IPS DF 19.7 (cell line): ENCODE data around the gene SPA17.

Source experiments
- DNase-seq: peaks from one replicate; pipeline ENCODE4 v3.0.0-alpha.2; 2013; ENCODE audit warnings: low read depth, low spot score

Gene SPA17

GRCh38 chr11:124662106-124662505 is 11.6 kb upstream of the SPA17 start:
- DNase-seq: no peak

DNA sequence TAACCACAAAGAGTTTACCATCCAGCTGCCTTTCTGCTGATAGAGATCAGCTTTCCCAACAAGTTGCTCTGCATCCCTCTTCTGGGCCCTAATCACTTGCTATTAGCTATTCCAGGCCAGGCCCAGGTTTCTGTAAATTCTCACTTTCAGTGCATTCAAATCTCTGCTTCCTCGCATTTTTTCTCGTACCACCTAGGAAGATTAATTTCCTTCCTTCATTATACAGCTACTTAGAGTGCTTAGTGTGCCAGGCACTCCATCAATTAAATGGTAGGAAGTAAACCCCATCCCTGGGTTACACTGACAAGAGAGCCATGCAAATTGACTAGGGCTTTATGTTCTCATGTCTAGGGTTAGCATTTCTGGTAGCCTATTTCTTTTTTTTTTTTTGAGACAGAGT is 9.8 kb upstream of the SPA17 start:
- DNase-seq: no peak

- DNase-seq: no peak
Observed at GRCh38 chr11:124667601-124668000, 6.1 kb upstream of the SPA17 start.

GRCh38 chr11:124669193-124669592 is 4.5 kb upstream of the SPA17 start:
- no peak for DNase-seq

- no peak for DNase-seq
Observed at GRCh38 chr11:124670732-124671131, 3.0 kb upstream of the SPA17 start.

DNA sequence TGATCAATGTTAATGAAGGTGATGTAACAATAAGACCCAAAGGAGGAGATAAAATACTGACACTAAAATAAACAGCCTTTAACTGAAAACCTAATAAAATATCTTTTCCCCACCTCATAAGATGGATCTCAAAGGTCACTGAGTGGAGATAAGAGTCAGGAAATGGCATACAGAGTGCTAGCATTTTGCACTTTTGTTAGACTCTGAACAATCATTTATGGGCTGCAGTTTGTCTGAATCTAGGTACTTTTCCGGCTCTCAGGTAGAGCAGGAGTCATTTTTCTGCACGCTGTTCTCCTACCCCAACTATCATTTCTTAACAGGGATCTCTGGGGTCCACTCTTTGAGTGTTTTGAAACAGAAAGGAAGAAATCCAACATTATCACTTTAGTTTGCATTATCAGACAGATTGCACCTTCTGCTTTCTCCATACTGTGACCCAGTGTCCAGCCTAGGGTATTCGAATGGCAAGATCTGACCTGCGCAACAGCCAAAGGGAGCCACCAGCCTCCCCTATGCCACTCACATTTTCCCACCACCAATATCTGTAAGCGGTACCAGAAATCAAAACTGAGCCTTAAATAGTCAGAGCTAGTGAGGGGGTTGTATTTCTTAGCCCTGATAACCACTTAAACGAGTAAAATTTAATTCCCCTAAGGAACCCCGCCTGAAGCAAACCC is 1.0 kb upstream of the SPA17 start:
- DNase-seq: no peak

DNA sequence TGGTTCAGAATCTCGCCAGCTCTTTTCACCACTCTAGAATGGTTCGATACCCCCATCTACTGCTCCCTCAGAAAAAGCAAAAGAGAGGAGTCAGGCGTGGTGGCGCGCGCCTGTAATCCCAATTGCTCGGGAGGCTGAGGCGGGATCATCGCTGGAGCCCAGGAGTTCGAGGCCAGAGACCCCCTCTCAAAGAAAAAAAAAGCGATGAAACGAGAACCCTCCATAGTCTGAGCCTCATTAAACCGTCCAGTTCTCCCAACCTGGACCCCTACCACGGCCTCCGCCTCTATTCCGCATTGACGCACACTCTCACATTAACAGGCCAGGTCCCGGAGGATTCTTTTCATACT is 439 bp downstream of the SPA17 start:
- DNase-seq: no peak

- DNase-seq: no peak
Observed at GRCh38 chr11:124674571-124674970, 867 bp downstream of the SPA17 start.

- DNase-seq: no peak
Observed at GRCh38 chr11:124676386-124676785, 2.7 kb downstream of the SPA17 start.

- DNase-seq: no peak
Observed at GRCh38 chr11:124678416-124678815, 4.7 kb downstream of the SPA17 start.

GRCh38 chr11:124681421-124681820 is 7.7 kb downstream of the SPA17 start:
- no peak for DNase-seq

GRCh38 chr11:124682443-124682842 is 8.7 kb downstream of the SPA17 start:
- DNase-seq: no peak

- DNase-seq: no peak
Observed at GRCh38 chr11:124693142-124693541, 19.4 kb downstream of the SPA17 start.

DNA sequence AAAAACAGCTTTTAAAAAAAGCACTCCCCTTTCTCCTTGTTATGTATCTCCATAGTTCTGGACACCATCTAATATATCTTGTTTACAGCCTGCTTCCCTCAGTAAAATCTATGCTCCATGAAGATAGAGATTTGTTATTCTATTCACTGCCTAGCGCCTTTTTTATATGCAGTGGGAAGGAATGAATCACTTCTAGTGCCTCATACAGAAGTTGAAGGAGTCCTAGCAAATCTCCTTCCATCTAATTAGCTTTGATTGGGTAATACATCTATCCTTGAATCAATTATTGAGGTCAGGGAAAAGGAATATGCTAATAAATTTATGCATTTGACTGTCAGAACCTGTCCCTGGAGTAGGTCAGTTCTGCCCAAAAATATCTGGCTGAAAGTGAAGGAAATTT is 25.8 kb downstream of the SPA17 start:
- no peak for DNase-seq

DNA sequence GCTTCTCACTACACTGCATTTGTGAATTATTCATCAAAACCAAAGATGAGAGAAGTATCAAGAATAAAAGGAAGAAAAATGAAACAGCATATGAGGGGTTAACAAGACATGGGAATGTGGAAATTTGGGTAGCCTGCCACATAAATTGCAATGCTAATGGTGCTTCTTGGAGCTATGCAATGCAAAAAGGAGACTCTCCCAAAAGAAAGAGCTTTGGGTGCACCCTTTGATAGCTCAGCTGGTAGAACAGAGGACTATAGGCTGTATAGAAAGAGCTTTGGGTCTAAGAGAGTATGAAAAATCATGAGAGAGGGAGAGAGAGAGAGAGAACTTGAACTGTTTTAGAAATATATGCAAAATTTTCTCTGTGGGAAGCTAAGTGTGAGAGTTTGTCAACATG is 26.3 kb downstream of the SPA17 start:
- DNase-seq: no peak

- DNase-seq: no peak
Observed at GRCh38 chr11:124707829-124708228, 34.1 kb downstream of the SPA17 start.

DNA sequence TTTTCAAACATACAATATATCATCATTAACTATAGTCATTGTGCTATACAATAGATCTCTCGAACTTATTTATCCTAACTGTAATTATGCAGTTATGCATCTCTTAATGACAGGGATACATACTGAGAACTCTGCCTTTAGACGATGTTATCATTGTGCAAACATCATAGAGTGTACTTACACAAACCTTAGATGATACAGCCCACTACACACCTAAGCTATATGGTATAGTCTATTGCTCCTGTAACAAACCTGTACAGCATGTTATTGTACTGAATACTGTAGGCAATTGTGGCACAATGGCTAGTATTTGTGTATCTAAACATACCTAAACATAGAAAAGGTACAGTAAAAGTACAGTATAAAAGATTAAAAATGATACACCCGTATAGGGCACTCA is 38.7 kb downstream of the SPA17 start:
- no peak for DNase-seq

DNA sequence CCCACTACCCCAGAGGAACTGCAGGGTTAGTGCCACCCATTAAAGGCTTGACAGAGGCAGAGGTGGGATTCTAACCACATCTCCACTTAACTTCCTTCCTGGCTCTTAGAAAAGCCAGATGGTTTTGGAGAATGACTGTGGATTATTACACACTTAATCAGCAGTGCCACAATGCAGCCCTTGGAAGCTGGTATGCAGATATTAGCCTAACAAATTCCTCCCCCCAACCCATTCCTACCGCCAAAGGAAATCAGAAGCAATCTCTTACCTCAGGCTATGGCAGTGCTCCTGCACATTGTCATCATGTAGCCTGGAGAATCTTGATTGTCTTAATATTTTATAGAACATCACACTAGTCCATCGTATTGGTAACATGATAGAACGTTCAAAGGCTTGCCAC is 42.9 kb downstream of the SPA17 start:
- DNase-seq: no peak

- DNase-seq: no peak
Observed at GRCh38 chr11:124717421-124717785, 43.7 kb downstream of the SPA17 start.

DNA sequence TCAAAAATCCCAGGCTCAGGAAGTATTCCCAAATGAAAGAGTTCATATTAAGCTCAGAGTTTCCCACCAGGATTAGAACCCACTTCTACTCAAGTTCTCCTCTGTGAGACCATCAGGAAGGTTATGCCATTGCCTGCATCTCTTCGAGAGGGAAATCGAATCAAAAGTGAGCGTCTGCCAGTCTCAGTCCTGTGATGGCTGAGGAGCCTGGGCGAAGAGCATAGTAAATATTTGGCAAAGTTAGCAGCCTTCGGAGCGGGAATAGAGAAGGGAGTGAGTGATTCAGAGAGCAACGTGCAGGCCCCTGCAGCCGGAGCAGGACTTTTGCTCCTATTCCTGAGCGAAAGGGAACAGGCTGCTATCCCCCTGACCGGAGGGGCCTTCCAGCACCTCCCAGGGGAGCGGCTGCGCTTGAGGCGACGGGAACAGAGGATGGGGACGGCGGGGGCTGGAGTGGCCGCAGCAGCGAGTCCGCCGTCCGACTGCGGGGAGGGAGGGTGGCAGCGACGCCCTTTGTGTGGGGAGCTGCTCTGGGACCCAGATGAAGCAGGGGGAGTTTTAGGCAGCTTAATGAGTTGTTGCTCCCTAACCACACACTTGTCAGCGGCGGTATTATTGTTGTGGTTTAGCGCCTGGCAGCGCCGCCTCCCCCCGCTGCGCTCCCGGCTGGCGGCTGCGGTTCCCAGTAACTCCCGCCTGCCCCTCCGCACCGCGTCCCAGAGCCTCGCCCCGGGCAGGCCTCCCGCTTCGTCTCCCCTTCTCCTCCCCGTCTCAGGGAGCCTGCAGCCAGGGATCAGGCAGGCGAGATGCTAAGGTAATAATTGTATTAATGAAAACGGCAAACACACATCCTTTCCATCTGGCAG is 44.3 kb downstream of the SPA17 start:
- DNase-seq: no peak

DNA sequence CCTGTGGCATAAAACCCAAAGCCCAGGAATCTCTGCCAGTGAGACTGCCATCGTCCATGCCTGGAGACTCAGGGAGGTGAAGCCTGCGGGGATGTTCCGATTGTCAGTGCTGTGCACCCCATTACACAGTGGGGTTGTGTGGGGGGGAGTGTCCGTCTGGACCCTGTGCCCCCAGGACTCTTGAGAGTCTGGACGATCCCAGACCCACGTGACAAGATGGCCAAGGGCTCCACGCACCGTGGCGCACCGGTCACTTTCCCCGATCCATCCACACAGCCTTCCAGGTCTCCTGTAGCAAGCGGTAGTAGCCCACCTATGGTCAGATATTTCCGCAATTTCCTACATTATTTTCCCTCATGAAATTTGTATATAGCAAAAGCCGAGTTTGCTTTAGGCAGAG is 45.1 kb downstream of the SPA17 start:
- no peak for DNase-seq

DNA sequence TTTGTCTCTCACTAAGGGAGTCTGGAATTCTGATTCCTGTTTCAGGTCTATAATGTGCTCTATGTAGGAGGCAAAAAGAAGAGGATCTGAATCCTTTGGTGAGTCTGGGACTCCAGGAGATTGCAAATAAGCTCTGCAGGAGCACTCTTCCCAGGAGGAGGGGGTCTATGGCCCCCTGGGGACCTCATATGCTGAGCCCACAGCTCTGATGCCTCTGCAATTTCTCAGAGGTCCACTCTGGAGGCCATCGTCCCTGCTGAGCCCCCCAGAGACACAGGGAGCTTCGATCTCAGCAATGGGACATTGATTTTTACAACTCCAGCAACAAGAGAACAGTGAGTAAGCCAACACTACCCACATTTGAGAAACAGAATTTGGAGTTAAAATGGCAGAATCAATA is 45.8 kb downstream of the SPA17 start:
- no peak for DNase-seq

DNA sequence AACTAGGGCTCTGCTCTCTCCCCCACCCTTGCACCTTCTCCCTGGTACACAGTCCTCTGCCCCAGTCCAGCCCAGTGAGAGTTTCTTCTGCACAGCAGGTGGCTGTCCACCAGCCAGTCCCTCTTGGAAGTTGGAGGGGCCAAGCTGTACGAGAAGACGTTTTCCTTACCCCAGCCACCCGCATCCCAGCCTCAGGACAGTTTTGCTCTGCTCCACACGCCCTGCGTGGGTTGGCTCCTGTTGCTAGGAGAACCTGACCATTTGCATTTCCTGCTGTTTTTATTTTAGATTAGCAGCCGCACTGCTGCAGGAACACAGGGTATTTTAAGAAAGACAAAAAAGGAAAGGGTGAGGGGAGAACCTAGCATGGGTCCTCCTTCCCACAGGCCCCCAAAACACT is 48.5 kb downstream of the SPA17 start:
- DNase-seq: no peak
